Coronary artery (tissue), 2 donors: ENCODE results near the gene HPSE2.

Source experiments
- DNase-seq: peaks from one replicate; pipeline ENCODE4 v3.0.0-alpha.2; 2017; ENCODE audit warnings: low spot score
- H3K27ac ChIP-seq, 2 donors: fragments of 200-600 bp; sonication (generic); one replicate each; pipeline ENCODE4 v1.5.1; 2016 to 2019
- H3K4me3 ChIP-seq: fragments of 200-600 bp; sonication (generic); 2 replicates; pipeline ENCODE4 v1.5.1; 2016; ENCODE audit warnings: mild to moderate bottlenecking, moderate library complexity
- CTCF ChIP-seq: fragments of 200-600 bp; sonication (generic); IDR thresholded peaks from one replicate; pipeline ENCODE4 v1.5.1; 2019; ENCODE audit warnings: antibody characterized with exemption

Gene HPSE2

GRCh38 chr10:98950106-98950505 is 285.5 kb downstream of the HPSE2 start:
- TF ChIP-seq CTCF: no peak
- Histone ChIP-seq H3K27ac (no peak overlapping the region), H3K4me3 (no peak overlapping the region)
- no peak for DNase-seq

- no peak for TF ChIP-seq CTCF
These were observed 286.3 kb downstream of the HPSE2 start for GRCh38 chr10:98949306-98949705.

GRCh38 chr10:98943681-98944080 is 292.0 kb downstream of the HPSE2 start:
- DNase-seq: no peak
- TF ChIP-seq CTCF: no peak
- Histone ChIP-seq H3K27ac (no peak overlapping the region), H3K4me3 (no peak overlapping the region)

More at GRCh38 chr10:98949306-98949705, 286.3 kb downstream of the HPSE2 start:
- Histone ChIP-seq H3K27ac (no peak overlapping the region), H3K4me3 (no peak overlapping the region)
- no peak for DNase-seq

GRCh38 chr10:98929709-98930108 is 305.9 kb downstream of the HPSE2 start:
- DNase-seq: no peak
- no peak for TF ChIP-seq CTCF
- no peak overlapping the region for H3K27ac ChIP-seq
- H3K4me3 ChIP-seq: no peak overlapping the region

GRCh38 chr10:98925651-98926050 is 310.0 kb downstream of the HPSE2 start:
- no peak overlapping the region for H3K4me3 ChIP-seq
- H3K27ac ChIP-seq: no peak overlapping the region
- no peak for DNase-seq
- TF ChIP-seq CTCF: no peak

- Histone ChIP-seq H3K4me3 (no peak overlapping the region), H3K27ac (no peak overlapping the region)
- DNase-seq: no peak
- no peak for TF ChIP-seq CTCF
These were observed 311.1 kb downstream of the HPSE2 start for GRCh38 chr10:98924526-98924925.

GRCh38 chr10:98921316-98921715 is 314.3 kb downstream of the HPSE2 start:
- H3K27ac ChIP-seq: no peak overlapping the region
- no peak for TF ChIP-seq CTCF
- no peak overlapping the region for H3K4me3 ChIP-seq
- DNase-seq: no peak
